Measurements from ENCODE around the gene EYS.

EYS gene

GRCh38 chr6:64014595-64014994 is 1692.4 kb downstream of the EYS start:
- TF ChIP-seq, protein P1, sequence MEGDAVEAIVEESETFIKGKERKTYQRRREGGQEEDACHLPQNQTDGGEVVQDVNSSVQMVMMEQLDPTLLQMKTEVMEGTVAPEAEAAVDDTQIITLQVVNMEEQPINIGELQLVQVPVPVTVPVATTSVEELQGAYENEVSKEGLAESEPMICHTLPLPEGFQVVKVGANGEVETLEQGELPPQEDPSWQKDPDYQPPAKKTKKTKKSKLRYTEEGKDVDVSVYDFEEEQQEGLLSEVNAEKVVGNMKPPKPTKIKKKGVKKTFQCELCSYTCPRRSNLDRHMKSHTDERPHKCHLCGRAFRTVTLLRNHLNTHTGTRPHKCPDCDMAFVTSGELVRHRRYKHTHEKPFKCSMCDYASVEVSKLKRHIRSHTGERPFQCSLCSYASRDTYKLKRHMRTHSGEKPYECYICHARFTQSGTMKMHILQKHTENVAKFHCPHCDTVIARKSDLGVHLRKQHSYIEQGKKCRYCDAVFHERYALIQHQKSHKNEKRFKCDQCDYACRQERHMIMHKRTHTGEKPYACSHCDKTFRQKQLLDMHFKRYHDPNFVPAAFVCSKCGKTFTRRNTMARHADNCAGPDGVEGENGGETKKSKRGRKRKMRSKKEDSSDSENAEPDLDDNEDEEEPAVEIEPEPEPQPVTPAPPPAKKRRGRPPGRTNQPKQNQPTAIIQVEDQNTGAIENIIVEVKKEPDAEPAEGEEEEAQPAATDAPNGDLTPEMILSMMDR (IDR thresholded peaks at IDR 0.05), result no peak
- Histone ChIP-seq H3K4me2 (ENCODE audit: low read length) (no peak overlapping the region), H3K79me2 (no peaks in the 10 kb centered on the region), H3K27ac (no peak overlapping the region), H3K9me3 (ENCODE audit: control insufficient read depth, low read length) (no peaks in the 10 kb centered on the region), H2AFZ (no peak overlapping the region), H3K4me3 (ENCODE audit: low read depth, low read length) (no peak overlapping the region), H3K4me1 (no peaks in the 10 kb centered on the region), H3K9ac (no peak overlapping the region), H3K27me3 (ENCODE audit: control insufficient read depth, insufficient read depth, low read length) (no peaks in the 10 kb centered on the region), H3K36me3 (ENCODE audit: control insufficient read depth, insufficient read depth, low read length) (no peaks in the 10 kb centered on the region)

DNA sequence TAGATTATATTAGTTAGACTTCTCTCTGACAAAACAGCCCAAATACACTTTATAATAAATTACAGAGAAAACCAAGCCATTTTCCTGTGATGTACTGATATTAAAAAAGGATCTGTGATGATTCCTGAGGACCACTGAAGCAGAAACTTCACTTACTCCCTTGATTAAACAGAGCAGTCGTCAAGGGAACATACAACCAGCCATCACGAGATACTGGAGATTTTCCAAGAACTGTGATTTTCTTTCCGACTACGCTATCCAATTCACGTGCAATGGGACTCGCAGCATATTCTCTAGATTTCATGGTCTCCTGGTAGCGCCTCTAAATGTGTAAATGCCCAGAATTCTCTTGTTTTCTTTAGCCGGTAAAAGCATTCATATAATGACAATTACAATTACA is 1694.0 kb downstream of the EYS start:
- Histone ChIP-seq H3K27ac (no peak overlapping the region), H3K79me2 (no peaks in the 10 kb centered on the region), H3K4me2 (ENCODE audit: low read length) (no peak overlapping the region), H3K27me3 (ENCODE audit: control insufficient read depth, insufficient read depth, low read length) (no peaks in the 10 kb centered on the region), H2AFZ (no peak overlapping the region), H3K4me1 (no peaks in the 10 kb centered on the region), H3K36me3 (ENCODE audit: control insufficient read depth, insufficient read depth, low read length) (no peaks in the 10 kb centered on the region), H3K9ac (no peak overlapping the region), H3K9me3 (ENCODE audit: control insufficient read depth, low read length) (no peaks in the 10 kb centered on the region), H3K4me3 (ENCODE audit: low read depth, low read length) (no peak overlapping the region)
- TF ChIP-seq, protein P1 (IDR thresholded peaks at IDR 0.05), result no peak

DNA sequence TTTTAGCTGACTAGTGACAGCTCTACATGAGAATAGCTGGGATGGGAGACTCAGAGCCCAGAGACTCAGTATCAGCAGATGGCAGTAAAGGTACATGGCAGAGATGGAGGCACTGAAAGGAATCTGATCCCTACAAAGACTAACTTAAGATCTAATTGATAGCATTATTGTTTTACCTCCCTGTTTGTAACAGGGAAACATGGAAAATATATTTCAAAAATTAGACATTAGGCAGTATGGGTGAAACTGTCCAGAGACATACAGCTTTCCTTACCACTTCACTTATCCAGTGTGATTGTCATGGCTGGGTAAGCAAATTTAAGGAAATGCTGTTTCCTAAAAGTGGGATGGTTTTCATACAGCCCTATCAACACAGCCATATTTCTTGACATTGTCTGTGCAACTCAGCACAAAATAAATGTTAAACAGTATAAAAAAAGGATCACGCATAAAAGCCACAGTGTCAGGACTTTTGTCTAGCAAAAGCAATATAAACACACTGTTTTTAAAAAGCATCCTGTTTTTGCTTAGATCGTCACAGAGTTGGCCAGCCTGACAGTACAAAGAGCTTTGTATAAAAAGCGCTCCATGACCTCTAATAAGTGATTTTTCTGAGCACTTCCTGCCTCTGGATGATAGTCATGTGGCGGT is 1694.5 kb downstream of the EYS start:
- Histone ChIP-seq H3K9me3 (ENCODE audit: control insufficient read depth, low read length) (no peaks in the 10 kb centered on the region), H3K27ac (no peak overlapping the region), H2AFZ (no peak overlapping the region), H3K4me2 (ENCODE audit: low read length) (no peak overlapping the region), H3K4me1 (no peaks in the 10 kb centered on the region), H3K4me3 (ENCODE audit: low read depth, low read length) (no peak overlapping the region), H3K27me3 (ENCODE audit: control insufficient read depth, insufficient read depth, low read length) (no peaks in the 10 kb centered on the region), H3K9ac (no peak overlapping the region), H3K79me2 (no peaks in the 10 kb centered on the region), H3K36me3 (ENCODE audit: control insufficient read depth, insufficient read depth, low read length) (no peaks in the 10 kb centered on the region)
- TF ChIP-seq, protein P1 (IDR thresholded peaks at IDR 0.05), result no peak

DNA sequence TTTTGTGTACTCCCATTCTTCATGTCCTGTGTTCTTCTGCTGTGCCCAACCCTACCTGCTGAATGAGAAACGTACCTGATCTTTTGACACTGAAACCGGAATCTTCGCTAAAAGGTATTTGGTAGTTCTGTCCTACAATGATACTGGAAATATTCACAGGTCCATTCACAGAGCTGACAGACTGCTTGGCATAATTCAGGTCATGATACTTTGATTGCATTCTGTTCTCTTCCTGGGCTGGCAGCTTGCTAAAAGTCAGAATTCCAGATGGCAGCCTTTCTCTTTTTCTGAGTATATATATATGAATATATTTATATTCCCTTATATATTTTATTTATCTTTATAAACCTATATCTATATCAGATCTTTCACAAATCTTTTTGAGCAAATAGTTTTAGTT is 1696.4 kb downstream of the EYS start:
- TF ChIP-seq, protein P1 (IDR thresholded peaks at IDR 0.05), result no peak
- H3K4me3 ChIP-seq (ENCODE audit: low read depth, low read length), result no peak overlapping the region
- H3K4me2 ChIP-seq (ENCODE audit: low read length), result no peak overlapping the region
- no peak overlapping the region for H3K27ac ChIP-seq
- H2AFZ ChIP-seq, result no peak overlapping the region
- H3K27me3 ChIP-seq (ENCODE audit: control insufficient read depth, insufficient read depth, low read length), result no peaks in the 10 kb centered on the region
- no peak overlapping the region for H3K9ac ChIP-seq
- H3K4me1 ChIP-seq, result no peaks in the 10 kb centered on the region
- no peaks in the 10 kb centered on the region for H3K36me3 ChIP-seq (ENCODE audit: control insufficient read depth, insufficient read depth, low read length)
- no peaks in the 10 kb centered on the region for H3K79me2 ChIP-seq
- no peaks in the 10 kb centered on the region for H3K9me3 ChIP-seq (ENCODE audit: control insufficient read depth, low read length)

- Histone ChIP-seq H3K27me3 (ENCODE audit: control insufficient read depth, insufficient read depth, low read length) (no peaks in the 10 kb centered on the region), H3K9me3 (ENCODE audit: control insufficient read depth, low read length) (no peaks in the 10 kb centered on the region), H3K4me3 (ENCODE audit: low read depth, low read length) (no peak overlapping the region), H3K4me2 (ENCODE audit: low read length) (no peak overlapping the region), H2AFZ (no peak overlapping the region), H3K27ac (no peak overlapping the region), H3K4me1 (no peaks in the 10 kb centered on the region), H3K36me3 (ENCODE audit: control insufficient read depth, insufficient read depth, low read length) (no peaks in the 10 kb centered on the region), H3K79me2 (no peaks in the 10 kb centered on the region), H3K9ac (no peak overlapping the region)
- TF ChIP-seq, protein P1 (IDR thresholded peaks at IDR 0.05), result no peak
Measured at GRCh38 chr6:64010010-64010409, 1697.0 kb downstream of the EYS start.

Measured in parathyroid adenoma (tissue), 2 donors.